ENCODE data around the gene CIB2.
"Not testable (repeated sequence)": the region's sequence is repeated elsewhere in the genome, so short reads cannot be mapped to it uniquely, and the experiment has no call there.

The CIB2 gene
- total RNA-seq: 1.1 to 1.9 reads per million in 2 donors

DNA sequence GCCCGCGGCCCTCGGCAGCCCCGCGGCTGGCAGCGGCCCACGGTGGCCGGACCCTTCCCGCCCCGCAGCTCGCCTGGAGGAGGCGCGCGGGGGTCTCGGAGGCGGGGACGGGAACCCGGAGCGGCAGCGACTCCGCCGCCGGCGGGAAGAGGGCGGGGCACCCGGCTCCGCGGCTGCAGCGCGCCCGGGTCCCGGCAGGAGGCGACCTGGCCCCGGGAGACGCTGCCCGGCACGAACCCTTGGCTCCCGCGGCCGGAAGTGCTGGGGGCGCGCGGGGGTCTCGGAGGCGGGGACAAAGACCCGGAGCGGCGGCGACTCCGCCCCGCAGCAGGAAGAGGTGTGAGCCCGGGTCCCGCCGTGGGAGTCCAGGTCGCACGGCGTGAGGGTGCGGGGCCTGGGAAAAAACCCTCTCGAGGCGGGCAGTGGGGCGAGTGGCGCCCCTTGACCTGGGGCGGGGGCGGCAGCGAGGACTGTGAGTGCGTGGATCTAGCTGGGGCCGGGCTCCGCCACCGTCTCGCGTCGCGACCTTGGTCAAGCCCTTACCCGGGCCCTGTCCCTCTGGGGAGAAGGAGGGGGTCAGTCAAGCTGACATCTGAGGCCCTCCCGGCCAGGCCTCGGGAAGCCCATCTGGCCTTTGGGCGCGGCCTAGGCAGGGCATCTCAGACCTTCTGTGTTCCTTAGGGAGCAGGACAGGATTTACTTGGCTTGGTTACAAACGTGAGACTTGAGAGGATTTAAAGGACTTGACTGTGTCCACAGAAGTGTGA, at the start of gene CIB2:
Gene CIB2 (minus strand): TSS at position 151 of the 767 bp plus-strand sequence. CDS start 230 bp downstream, outside the sequence.
- peak; percentile 53 to 79 (median 65) for DNase-seq

DNA sequence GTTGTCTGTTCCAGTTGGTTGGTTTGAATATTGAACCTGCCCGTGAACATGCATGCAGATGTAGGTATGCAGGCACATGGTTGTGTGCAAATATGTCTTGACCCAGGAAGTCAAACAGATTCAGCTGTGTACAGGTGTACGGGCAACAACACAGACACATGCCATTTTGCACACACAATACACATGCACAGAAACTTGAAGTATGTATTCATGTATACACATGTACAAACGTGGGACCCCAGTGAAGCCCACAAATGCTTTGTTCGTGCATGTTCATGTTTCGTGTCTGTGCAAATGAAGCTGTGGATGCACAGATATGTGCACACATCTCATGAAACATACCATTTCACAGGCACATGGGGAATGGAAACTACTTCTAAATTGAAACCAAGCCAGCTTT, 48.7 kb upstream of the CIB2 start:
- DNase-seq: no peak

- DNase-seq: no peak
Observed at GRCh38 chr15:78179286-78179840, 48.1 kb upstream of the CIB2 start.

DNA sequence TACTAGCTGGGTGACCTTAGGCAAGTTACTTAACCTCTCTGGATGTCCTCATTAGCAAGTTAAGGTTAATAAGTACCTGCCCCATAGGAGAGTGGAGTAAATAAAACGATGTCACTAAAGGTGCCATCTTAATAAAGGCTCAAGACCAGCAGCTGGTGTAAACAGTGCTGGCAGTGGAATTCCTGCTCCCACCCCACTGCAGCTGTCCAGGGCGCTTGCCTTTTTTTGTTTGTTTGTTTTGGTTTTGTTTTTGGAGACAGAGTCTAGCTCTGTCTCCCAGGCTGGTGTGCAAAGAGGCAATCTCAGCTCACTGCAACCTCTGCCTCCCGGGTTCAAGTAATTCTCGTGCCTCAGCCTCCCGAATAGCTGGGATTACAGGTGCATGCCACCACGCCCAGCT, 46.8 kb upstream of the CIB2 start:
- no peak for DNase-seq

GRCh38 chr15:78177447-78177873, 46.2 kb upstream of the CIB2 start:
- peak in 1 of 5 experiments; percentile 37 for DNase-seq

DNA sequence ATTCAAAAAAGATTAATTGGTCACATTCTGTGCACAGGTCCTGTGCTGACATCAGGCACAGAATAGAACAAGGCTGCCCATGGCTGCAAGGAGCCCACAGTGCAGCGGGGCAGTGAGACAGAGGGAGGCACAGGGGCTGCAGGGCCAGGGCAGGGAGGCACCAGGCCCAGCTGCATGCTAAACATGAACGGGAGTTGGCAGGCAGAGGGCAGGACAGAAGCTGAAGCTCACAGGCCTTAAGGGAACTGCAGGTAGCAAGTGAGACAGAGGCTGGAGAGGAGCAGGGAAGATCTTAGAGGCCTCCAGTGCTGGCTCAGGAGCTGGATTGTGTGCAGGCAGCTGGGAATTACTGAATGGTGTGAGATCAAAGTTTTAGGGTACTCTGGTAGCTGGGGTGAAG, 44.1 kb upstream of the CIB2 start:
- DNase-seq: no peak

GRCh38 chr15:78174401-78174800, 43.2 kb upstream of the CIB2 start:
- DNase-seq: peak in 1 of 5 experiments; percentile 48

DNA sequence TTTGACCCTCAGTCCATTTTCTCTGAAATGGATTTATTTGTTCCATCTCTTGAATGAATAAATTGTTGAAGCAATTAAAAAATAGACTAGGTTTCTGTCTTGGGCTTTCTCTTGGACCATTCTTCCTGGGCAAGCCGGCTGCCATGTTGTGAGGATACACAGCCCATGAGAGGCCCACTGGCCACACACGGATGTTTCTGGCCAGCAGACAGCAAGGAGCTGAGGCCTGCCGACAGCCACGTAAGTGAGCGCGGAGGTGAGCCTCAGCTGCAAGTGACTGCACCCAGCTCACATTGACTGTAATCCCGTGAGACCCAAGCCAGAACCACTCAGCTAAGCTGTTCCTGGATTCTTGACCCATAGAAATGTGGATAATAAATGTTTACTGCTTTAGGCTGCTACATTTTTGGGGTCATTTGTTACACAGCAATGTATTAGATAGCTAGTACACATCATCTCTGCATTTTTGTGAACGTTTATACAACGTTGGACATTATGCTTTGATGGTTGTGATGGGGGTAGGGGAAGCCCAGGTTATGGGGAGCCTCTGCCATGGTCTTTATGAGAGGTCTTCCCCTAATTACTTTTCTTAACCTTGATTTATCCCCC, 40.7 kb upstream of the CIB2 start:
- no peak for DNase-seq

- DNase-seq: no peak
Observed at GRCh38 chr15:78170848-78171773, 39.9 kb upstream of the CIB2 start.

DNA sequence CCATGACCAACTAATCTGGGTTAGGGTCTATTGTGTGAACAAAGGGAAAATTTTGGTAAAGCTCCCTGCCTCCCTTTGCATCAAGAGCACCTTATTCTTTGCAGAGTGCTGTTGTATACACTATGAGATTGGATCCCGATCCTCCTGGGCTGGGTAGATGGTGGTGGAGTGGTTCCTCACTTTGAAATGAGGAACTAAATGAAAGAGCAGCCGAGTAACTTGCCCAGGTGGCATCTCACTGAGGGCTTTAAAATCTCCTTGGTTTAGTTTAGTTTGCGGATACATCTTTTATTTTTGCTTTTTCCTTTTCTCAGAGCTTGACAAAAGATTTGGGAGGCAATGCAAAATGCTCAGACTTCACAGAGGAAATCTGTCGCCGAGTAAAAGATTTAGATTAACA, 37.4 kb upstream of the CIB2 start:
- no peak for DNase-seq

- peak in 1 of 5 experiments; percentile 91 for DNase-seq
Observed at GRCh38 chr15:78167227-78167888, 36.1 kb upstream of the CIB2 start.

GRCh38 chr15:78164010-78164409, 32.8 kb upstream of the CIB2 start:
- no peak for DNase-seq

- DNase-seq: peak in 2 of 5 experiments; percentile 24 to 54
Observed at GRCh38 chr15:78162038-78162437, 30.8 kb upstream of the CIB2 start.

DNA sequence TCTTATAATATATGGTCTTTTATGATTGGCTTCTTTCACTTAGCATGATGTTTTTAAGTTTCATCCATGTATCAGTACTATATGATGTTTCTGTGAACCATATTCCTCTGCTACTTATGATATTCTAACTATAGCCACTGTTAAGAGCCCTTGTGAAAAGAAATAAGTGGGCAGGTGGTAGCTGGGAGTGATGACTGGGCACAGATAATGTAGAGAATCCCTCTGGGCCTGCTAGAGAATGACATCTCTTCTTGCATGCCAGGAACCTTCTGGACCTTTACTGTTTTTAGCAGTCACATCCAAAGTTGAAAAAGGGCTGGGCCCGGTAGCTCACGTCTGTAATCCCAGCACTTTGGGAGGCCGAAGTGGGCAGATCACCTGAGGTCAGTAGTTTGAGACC, 28.1 kb upstream of the CIB2 start:
- DNase-seq: no peak

GRCh38 chr15:78157203-78157602, 26.0 kb upstream of the CIB2 start:
- DNase-seq: no peak

- no peak for DNase-seq
Observed at GRCh38 chr15:78156653-78157052, 25.4 kb upstream of the CIB2 start.

DNA sequence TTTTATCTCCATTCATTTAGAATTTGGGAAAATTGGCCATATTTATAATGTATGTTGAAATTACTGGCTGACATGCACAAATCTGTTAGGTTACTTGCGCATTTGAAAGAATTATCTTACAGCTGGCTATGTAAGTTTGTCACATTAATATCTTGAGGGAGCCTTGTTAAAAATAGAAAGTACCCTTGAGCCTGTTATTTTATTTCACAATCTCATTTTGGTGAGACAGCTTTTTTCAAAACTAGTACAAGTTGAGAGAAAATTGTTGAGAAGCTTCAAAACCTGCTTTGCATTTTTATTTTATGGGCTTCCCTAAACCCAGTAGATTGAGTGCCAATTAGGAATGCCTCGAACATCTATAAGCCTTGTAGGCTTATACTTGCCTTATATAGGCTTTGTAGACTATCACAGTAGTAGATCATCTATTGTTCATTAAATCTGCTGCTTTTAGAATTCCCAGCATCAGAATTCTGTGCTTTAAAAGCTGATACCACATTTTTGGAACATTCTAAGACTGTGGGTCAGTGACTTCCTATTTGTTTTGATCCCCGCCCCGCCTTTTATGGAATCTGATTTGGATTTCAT, 24.2 kb upstream of the CIB2 start:
- DNase-seq: no peak

GRCh38 chr15:78154955-78155354, 23.7 kb upstream of the CIB2 start:
- DNase-seq: no peak

GRCh38 chr15:78151075-78151474, 19.8 kb upstream of the CIB2 start:
- not testable (repeated sequence) for DNase-seq

DNA sequence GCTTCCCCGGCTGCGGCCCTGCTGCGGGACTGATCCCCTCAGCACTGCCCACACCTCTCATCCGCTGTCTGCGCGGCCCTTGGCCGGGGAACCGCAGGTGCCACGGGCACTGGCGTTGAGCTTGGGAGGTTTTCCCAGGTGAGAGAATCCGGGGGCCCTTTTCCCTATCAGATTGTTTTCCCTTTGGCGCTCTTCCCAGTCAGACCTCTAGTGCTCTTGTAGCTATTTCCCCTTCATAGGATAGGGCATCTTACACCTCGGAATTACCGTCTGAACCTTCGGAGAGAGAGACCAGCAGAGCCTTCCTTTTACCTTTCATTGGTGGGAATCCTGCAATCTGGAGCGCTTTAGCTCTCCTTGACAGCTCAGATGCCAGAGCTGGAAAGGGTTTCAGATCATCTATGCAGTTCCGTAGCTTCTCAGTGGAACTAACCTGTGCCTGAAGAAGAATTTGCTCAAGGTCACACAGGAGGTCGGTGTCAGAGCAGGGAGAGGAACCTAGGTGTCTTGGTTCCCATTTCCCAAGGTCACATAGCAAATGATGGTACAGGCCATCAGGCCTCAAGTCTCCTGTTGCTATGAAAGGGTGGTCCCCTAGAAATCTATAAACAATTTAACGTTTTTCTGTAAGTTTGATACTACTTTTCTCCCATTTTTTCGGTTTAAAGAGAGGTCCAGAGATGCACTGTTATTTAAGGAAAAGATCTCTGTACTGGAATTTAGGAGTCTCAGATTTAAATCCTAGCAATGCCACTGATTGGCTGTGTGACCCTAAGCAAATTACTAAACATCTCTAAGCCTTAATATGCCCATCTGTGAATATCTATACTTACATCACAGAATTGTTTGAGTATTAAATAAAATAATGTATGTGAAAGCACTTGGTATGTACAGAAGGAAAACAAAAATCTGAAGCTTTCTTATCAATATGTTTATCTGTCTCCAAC, 18.8 kb upstream of the CIB2 start:
- DNase-seq: no peak

All from T-helper 2 cell (primary cell).